Endothelial cell of umbilical vein (primary cell): Measurements from ENCODE around the gene LSM2.
"Not testable (repeated sequence)": the region's sequence is repeated elsewhere in the genome, so short reads cannot be mapped to it uniquely, and the experiment has no call there.

Source experiments
- CTCF ChIP-seq, 2 donors: IDR thresholded peaks; 1 replicate in 1 of 2; 2 replicates in 1 of 2; pipeline ENCODE4 v1.5.1; 2011; ENCODE audit warnings: low read length in 2 of 2, mild to moderate bottlenecking in 2 of 2, moderate library complexity in 2 of 2, control low read depth in 1 of 2, inconsistent platforms in 1 of 2, low read depth in 1 of 2; ENCODE audit not compliant: insufficient read depth in 1 of 2; ENCODE audit errors: extremely low read depth in 1 of 2
- POLR2A ChIP-seq: IDR thresholded peaks from 2 replicates; pipeline ENCODE4 v1.6.1; 2012; ENCODE audit warnings: low read depth, mild to moderate bottlenecking, control low read depth, low read length
- POLR2AphosphoS5 ChIP-seq: IDR thresholded peaks from 2 replicates; pipeline ENCODE4 v1.6.1; 2012; ENCODE audit warnings: low read depth, mild to moderate bottlenecking, control low read depth, low read length, moderate library complexity; ENCODE audit not compliant: insufficient read depth

GRCh38 chr6:31851980-31852718 is 45.4 kb upstream of the LSM2 start:
- not testable (repeated sequence) for TF ChIP-seq CTCF (IDR thresholded peaks at IDR 0.05; ENCODE audit: extremely low read depth in 1 of 2, insufficient read depth in 1 of 2, low read depth in 1 of 2, low read length in 2 of 2); POLR2A; POLR2AphosphoS5
